Measurements from ENCODE around the gene RBCK1.
"Not testable (repeated sequence)": the region's sequence is repeated elsewhere in the genome, so short reads cannot be mapped to it uniquely, and the experiment has no call there.

The RBCK1 gene

DNA sequence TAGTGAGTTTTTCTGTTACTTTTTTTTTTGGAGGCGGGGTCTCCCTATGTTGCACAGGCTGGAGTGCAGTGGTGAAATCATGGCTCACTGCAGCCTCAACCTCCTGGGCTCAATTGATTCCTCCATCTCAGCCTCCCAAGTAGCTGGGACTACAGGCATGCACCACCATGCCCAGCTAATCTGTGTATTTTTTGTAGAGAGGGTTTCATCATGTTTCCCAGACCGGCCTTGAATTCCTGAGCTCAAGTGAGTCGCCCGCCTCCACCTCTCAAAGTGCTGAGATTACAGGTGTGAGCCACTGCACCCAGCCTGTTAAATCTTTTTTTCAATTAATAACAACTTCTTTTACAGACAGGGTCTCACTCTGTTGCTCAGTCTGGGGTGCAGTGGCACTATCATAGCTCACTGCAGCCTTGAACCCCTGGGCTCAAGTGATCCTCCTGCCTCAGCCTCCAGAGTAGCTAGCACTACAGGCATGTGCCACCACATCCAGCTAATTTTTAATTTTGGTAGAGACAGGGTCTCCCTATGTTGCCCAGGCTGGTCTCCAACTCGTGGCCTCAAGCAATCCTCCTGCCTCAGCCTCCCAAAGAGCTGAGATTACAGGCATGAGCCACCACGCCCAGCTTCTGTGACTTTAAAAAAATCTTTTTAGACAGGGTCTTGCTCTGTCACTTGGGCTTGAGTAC lies 68.6 kb downstream of the RBCK1 start:
- not testable (repeated sequence) for DNase-seq

DNA sequence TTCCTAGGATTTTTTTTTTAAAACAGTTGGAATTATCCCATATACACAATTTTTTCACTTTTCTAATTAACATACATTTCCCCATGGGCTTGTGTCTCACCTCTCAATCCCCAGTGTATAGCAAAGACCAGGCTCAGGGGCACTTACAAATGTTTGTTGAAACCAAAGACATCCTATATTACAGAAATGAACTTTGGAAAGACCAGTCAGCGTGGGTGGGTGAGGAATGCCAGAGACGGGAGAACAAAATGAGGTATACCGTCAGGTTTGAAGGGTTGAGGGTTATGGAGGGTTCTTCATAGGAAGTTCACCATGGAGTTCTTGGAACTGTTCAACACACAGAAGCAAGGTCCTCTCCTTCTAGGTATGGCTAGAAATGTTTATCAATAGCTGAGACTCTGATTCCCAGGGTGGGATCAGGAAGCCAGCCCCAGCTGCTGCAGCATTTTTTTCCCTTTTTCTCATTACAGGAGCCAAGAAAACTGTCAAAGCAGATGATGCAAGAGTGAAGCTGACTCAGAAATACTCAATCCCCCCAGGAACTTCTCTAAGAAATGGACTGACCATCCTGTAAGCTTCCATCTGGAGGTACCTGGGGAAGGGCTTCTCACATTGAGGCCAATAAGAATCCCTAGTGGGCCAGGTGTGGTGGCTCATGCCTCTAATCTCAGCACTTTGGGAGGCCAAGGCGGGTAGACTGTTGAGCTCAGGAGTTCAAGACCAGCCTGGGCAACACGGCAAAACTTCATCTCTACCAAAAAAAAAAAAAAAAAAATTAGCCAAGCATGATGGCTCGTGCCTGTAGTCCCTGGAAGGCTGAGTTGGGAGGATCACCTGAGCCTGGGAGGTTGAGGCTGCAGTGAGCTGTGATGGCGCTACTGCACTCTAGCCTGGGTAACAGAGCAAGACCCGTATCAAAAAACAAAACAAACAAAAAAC lies 70.2 kb downstream of the RBCK1 start:
- no peak for DNase-seq

DNA sequence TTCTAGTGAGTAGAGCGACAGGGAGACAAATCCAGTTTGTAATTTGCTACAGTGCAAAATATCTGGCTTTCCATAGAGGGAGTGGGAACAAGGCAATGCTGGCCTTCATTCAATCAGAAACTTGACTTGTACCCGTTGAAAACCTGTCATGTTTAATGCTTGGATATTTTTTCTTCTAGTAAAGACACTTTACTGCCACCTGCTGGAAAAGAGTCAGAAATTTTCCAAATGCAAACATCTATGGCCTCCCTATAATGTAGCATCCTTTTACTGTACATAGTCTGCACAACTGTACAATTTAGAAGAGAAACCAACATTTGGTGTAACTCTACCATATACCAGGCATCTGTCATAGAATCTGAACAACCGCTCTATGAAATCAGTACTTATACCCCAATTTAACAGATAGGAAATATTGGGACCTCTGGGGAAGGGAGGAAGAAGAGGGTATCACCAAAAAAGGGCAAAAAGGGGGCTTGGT lies 70.9 kb downstream of the RBCK1 start:
- DNase-seq = peak; percentile 41

DNA sequence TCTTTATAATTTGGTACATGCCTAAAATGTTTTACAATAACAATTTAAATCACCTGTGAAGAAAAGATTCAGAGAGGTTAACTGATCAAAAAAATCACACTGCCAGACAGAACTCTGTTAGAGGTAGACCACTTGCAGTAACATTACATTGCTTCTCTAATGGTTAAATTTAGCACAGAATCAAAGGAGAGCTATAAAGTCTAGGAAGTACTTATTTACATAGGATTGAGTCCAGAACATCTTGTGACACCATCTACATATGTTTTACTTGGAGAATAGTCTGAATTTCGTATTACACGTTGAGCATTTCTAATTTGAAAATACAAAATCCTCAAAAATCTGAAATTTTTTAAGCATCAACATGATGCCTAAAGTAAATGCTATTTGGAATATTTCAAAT lies 71.4 kb downstream of the RBCK1 start:
- no peak for DNase-seq

DNA sequence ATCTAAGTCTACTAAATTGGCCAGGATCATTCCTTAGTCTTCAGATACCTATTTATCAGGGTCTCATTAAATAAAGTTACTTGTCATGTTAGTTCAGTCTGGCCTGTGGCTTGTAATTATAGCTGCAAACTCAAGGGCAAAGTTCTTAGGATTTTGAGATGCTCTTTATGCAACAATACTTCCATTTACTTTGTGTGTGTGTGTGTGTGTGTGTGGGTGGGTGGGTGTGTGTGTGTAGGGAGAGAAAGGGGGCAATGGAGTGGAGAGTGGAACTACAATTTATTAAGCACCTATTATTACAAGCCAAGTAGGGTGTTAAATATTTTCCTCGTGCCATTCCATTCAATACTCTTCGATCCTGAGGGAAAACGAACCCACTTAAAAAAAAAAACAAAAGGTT lies 71.9 kb downstream of the RBCK1 start:
- DNase-seq = no peak

DNA sequence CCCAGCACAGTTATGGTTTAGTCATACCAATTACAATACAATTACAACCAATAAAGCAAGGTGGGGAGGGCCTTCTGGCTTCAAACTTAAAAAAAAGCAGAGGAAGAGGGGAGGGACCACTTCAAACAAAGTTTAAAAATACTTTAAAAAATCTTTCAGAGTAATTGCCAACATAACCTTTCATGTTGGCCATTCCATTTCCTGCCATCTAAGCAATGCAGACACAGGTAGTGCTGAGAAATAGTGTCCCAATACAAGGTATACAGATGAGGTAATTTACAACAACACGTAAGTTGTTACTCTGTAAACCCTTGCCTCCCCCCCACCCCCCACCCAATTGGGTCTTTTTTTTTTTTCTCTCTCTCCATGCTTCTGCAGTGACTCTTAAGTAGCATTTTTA lies 73.1 kb downstream of the RBCK1 start:
- DNase-seq = no peak
